GM13977 (cell line): ENCODE results near the gene CDH13.
"Not testable (repeated sequence)": the region's sequence is repeated elsewhere in the genome, so short reads cannot be mapped to it uniquely, and the experiment has no call there.

Experiments
- DNase-seq: peaks from one replicate; pipeline ENCODE4 v3.0.0; 2012; ENCODE audit warnings: low spot score
- CTCF ChIP-seq: IDR thresholded peaks from 2 replicates; pipeline ENCODE4 v1.5.1; 2012; ENCODE audit warnings: mild to moderate bottlenecking, control low read depth; ENCODE audit not compliant: insufficient read depth; ENCODE audit errors: extremely low read depth, missing control alignments
- in situ Hi-C: fragments of 300-500 bp; cut with MboI; formaldehyde crosslinking; loops from one replicate; pipeline ENCODE4 v1.12.0; 2022; ENCODE audit warnings: low sequenced_read_pairs, low pct_unique_long_range_greater_than_20kb, mixed read lengths, inconsistent platforms; ENCODE audit not compliant: unreplicated experiment

Gene CDH13

GRCh38 chr16:82926500-82926899 lies 299.7 kb downstream of the CDH13 start:
- in situ Hi-C loops: no loop called here

GRCh38 chr16:82933933-82934332 lies 307.2 kb downstream of the CDH13 start:
- DNase-seq, in situ Hi-C loops: not testable (repeated sequence)

More at GRCh38 chr16:82926500-82926899, 299.7 kb downstream of the CDH13 start:
- no peak for TF ChIP-seq CTCF
- DNase-seq: no peak

GRCh38 chr16:82935766-82936165 lies 309.0 kb downstream of the CDH13 start:
- TF ChIP-seq CTCF: no peak
- in situ Hi-C loops: no loop called here
- no peak for DNase-seq

GRCh38 chr16:82936941-82937551 lies 310.3 kb downstream of the CDH13 start:
- in situ Hi-C loops: no loop called here
- no peak for TF ChIP-seq CTCF
- DNase-seq: no peak

GRCh38 chr16:82937926-82938520 lies 311.3 kb downstream of the CDH13 start:
- TF ChIP-seq CTCF: no peak
- in situ Hi-C loops: no loop called here
- no peak for DNase-seq

GRCh38 chr16:82943371-82943770 lies 316.6 kb downstream of the CDH13 start:
- DNase-seq: no peak
- no peak for TF ChIP-seq CTCF
- in situ Hi-C loops: no loop called here

GRCh38 chr16:82945420-82946101 lies 318.8 kb downstream of the CDH13 start:
- no peak for DNase-seq
- in situ Hi-C loops: no loop called here
- no peak for TF ChIP-seq CTCF
